Activated CD4-positive, alpha-beta memory T cell treated with anti-CD3 and anti-CD28 coated beads for 36 hours (primary cell): ENCODE measurements around the gene UBE2F. TPM values are rescaled to one million over a fixed set of nuclear protein-coding genes. Genes with fewer than 3 reads are reported as not detected.
A peak's percentile ranks its signal among the peaks of the same experiment; 100 is the strongest.
"Not testable (repeated sequence)": the region's sequence is repeated elsewhere in the genome, so short reads cannot be mapped to it uniquely, and the experiment has no call there.

ENCODE experiments used
- CTCF ChIA-PET: fragments of 350-600 bp; sonication (Branson Sonifier 250); formaldehyde crosslinking; loops from one replicate; lab custom pipeline; 2021; ENCODE audit warnings: antibody characterized with exemption, inconsistent platforms; lab: Charles Lee
- POLR2A ChIA-PET: fragments of 350-600 bp; sonication (Branson Sonifier 250); formaldehyde crosslinking; loops from one replicate; lab custom pipeline; 2021; ENCODE audit warnings: antibody characterized with exemption; lab: Charles Lee
- DNase-seq: peaks from one replicate; pipeline ENCODE4 v3.0.0-alpha.2; 2020
- H3K27ac Mint-ChIP-seq: one replicate; pipeline ENCODE4 v1.8.0; 2021; ENCODE audit warnings: mixed read lengths
- H3K27me3 Mint-ChIP-seq: one replicate; pipeline ENCODE4 v1.8.0; 2021; ENCODE audit warnings: mixed read lengths
- H3K36me3 Mint-ChIP-seq: one replicate; pipeline ENCODE4 v1.8.0; 2021; ENCODE audit warnings: mixed read lengths
- H3K4me1 Mint-ChIP-seq: one replicate; pipeline ENCODE4 v1.8.0; 2021; ENCODE audit warnings: low read depth, mixed read lengths
- H3K4me3 Mint-ChIP-seq: one replicate; pipeline ENCODE4 v1.8.0; 2021; ENCODE audit warnings: mild to moderate bottlenecking, mixed read lengths
- H3K9me3 Mint-ChIP-seq: one replicate; pipeline ENCODE4 v1.8.0; 2021; ENCODE audit warnings: mixed read lengths
- intact Hi-C: fragments of 100-400 bp; cut with micrococcal nuclease; formaldehyde crosslinking; loops from one replicate; pipeline ENCODE4 v1.15.1; 2023
- total RNA-seq, 2 experiments: library from RNA; stranded (reverse); gene quantifications; one replicate each; pipeline ENCODE4 v1.2.3, GENCODE V29; 2021

The UBE2F gene
- total RNA-seq, 2 experiments from 2014 or later: 50.7 to 52.9 TPM

GRCh38 chr2:237951354-237951753 lies 15.5 kb upstream of the UBE2F start:
- H3K36me3 Mint-ChIP-seq, H3K4me3 Mint-ChIP-seq, H3K9me3 Mint-ChIP-seq, POLR2A ChIA-PET, H3K4me1 Mint-ChIP-seq, H3K27me3 Mint-ChIP-seq, DNase-seq, H3K27ac Mint-ChIP-seq, intact Hi-C loops: not testable (repeated sequence)
- CTCF ChIA-PET: interaction anchor here (0.6 kb wide), 1 partner anchor 46 kb away, joined by 3 read pairs; no protein-coding TSS in a partner anchor

GRCh38 chr2:237951878-237952277 lies 14.9 kb upstream of the UBE2F start:
- DNase-seq: no peak
- Mint-ChIP-seq H3K4me1 (no peaks in the 10 kb centered on the region), H3K27ac (no peak overlapping the region), H3K27me3 (peaks cover 8% of the 10 kb centered on the region), H3K36me3 (no peaks in the 10 kb centered on the region), H3K9me3 (peaks cover 4% of the 10 kb centered on the region), H3K4me3 (no peak overlapping the region)
- intact Hi-C loops: no loop called here
- CTCF ChIA-PET: interaction anchor here (0.6 to 0.8 kb wide), 2 partner anchors 29 to 45 kb away, joined by 3 read pairs; no protein-coding TSS in a partner anchor
- POLR2A ChIA-PET: no interaction called here

- H3K27ac Mint-ChIP-seq: no peak overlapping the region
- H3K36me3 Mint-ChIP-seq: no peaks in the 10 kb centered on the region
- ChIA-PET CTCF (interaction anchor here (0.6 kb wide), 1 partner anchor 349 kb away, joined by 5 read pairs; no protein-coding TSS in a partner anchor), POLR2A (no interaction called here)
- intact Hi-C loops: no loop called here
- no peaks in the 10 kb centered on the region for H3K4me1 Mint-ChIP-seq
- DNase-seq: no peak
- no peaks in the 10 kb centered on the region for H3K9me3 Mint-ChIP-seq
- H3K27me3 Mint-ChIP-seq: peaks cover 8% of the 10 kb centered on the region
- no peak overlapping the region for H3K4me3 Mint-ChIP-seq
Observed at GRCh38 chr2:237952851-237953250, 14.0 kb upstream of the UBE2F start.

- Mint-ChIP-seq H3K4me3 (no peak overlapping the region), H3K4me1 (no peaks in the 10 kb centered on the region), H3K27ac (no peak overlapping the region), H3K9me3 (no peaks in the 10 kb centered on the region), H3K27me3 (peaks cover 8% of the 10 kb centered on the region), H3K36me3 (no peaks in the 10 kb centered on the region)
- no peak for DNase-seq
- CTCF ChIA-PET: interaction anchor here (0.6 to 1.8 kb wide), 2 partner anchors 98 to 102 kb away, joined by 3 to 4 read pairs; no protein-coding TSS in a partner anchor
- intact Hi-C loops: no loop called here
- POLR2A ChIA-PET: no interaction called here
Observed at GRCh38 chr2:237955640-237956401, 11.0 kb upstream of the UBE2F start.

GRCh38 chr2:237956402-237956736 lies 10.4 kb upstream of the UBE2F start:
- H3K27me3 Mint-ChIP-seq: peaks cover 8% of the 10 kb centered on the region
- ChIA-PET CTCF (interaction anchor here (1.8 kb wide), 1 partner anchor 98 kb away, joined by 4 read pairs; no protein-coding TSS in a partner anchor), POLR2A (no interaction called here)
- H3K4me1 Mint-ChIP-seq: no peaks in the 10 kb centered on the region
- H3K4me3 Mint-ChIP-seq: no peak overlapping the region
- intact Hi-C loops: no loop called here
- no peak overlapping the region for H3K27ac Mint-ChIP-seq
- H3K36me3 Mint-ChIP-seq: no peaks in the 10 kb centered on the region
- DNase-seq: no peak
- H3K9me3 Mint-ChIP-seq: no peaks in the 10 kb centered on the region

GRCh38 chr2:237961637-237962036 lies 5.2 kb upstream of the UBE2F start:
- CTCF ChIA-PET: no interaction called here
- intact Hi-C loops: loop anchor here (10.0 kb wide), 1 partner anchor 273 kb away; no protein-coding TSS in a partner anchor
- Mint-ChIP-seq H3K4me1 (peaks cover 2% of the 10 kb centered on the region), H3K4me3 (no peak overlapping the region), H3K9me3 (peaks cover 20% of the 10 kb centered on the region), H3K27ac (no peak overlapping the region), H3K36me3 (peaks cover 2% of the 10 kb centered on the region), H3K27me3 (peaks cover 2% of the 10 kb centered on the region)
- POLR2A ChIA-PET: no interaction called here
- no peak for DNase-seq

- no peaks in the 10 kb centered on the region for H3K27me3 Mint-ChIP-seq
- no peak for DNase-seq
- H3K36me3 Mint-ChIP-seq: peaks cover 2% of the 10 kb centered on the region
- POLR2A ChIA-PET: no interaction called here
- H3K4me1 Mint-ChIP-seq: peaks cover 3% of the 10 kb centered on the region
- H3K27ac Mint-ChIP-seq: no peak overlapping the region
- no peak overlapping the region for H3K4me3 Mint-ChIP-seq
- intact Hi-C loops: loop anchor here (10.0 kb wide), 1 partner anchor 272 kb away; no protein-coding TSS in a partner anchor
- H3K9me3 Mint-ChIP-seq: peaks cover 20% of the 10 kb centered on the region
- CTCF ChIA-PET: no interaction called here
Observed at GRCh38 chr2:237962432-237963084, 4.3 kb upstream of the UBE2F start.

- H3K27ac Mint-ChIP-seq, DNase-seq, H3K27me3 Mint-ChIP-seq, CTCF ChIA-PET, H3K4me3 Mint-ChIP-seq, POLR2A ChIA-PET, H3K36me3 Mint-ChIP-seq: not testable (repeated sequence)
- intact Hi-C loops: loop anchor here (10.0 kb wide), 1 partner anchor 271 kb away; no protein-coding TSS in a partner anchor
- Mint-ChIP-seq H3K4me1 (peaks cover 13% of the 10 kb centered on the region), H3K9me3 (peaks cover 20% of the 10 kb centered on the region)
Observed at GRCh38 chr2:237963490-237963991, 3.3 kb upstream of the UBE2F start.

- POLR2A ChIA-PET: no interaction called here
- DNase-seq: no peak
- H3K4me3 Mint-ChIP-seq: no peak overlapping the region
Observed at GRCh38 chr2:237964194-237964577, 2.6 kb upstream of the UBE2F start.

GRCh38 chr2:237964578-237965404 lies 2.0 kb upstream of the UBE2F start:
- Mint-ChIP-seq H3K27ac (no peak overlapping the region), H3K4me3 (no peak overlapping the region), H3K9me3 (peaks cover 20% of the 10 kb centered on the region), H3K36me3 (peaks cover 2% of the 10 kb centered on the region), H3K27me3 (no peaks in the 10 kb centered on the region), H3K4me1 (peaks cover 26% of the 10 kb centered on the region)
- POLR2A ChIA-PET: no interaction called here
- DNase-seq: no peak
- CTCF ChIA-PET: no interaction called here
- intact Hi-C loops: loop anchor here (5.0 to 10.0 kb wide), 5 partner anchors 42 to 463 kb away; partner anchors contain the start of genes ASB1 and RAMP1

More at GRCh38 chr2:237964194-237964577, 2.6 kb upstream of the UBE2F start:
- Mint-ChIP-seq H3K36me3 (peaks cover 2% of the 10 kb centered on the region), H3K27me3 (no peaks in the 10 kb centered on the region), H3K9me3 (peaks cover 20% of the 10 kb centered on the region), H3K27ac (no peak overlapping the region), H3K4me1 (peaks cover 20% of the 10 kb centered on the region)
- CTCF ChIA-PET: no interaction called here
- intact Hi-C loops: loop anchor here (10.0 kb wide), 1 partner anchor 271 kb away; no protein-coding TSS in a partner anchor

- H3K9me3 Mint-ChIP-seq: peaks cover 20% of the 10 kb centered on the region
- CTCF ChIA-PET, DNase-seq, H3K36me3 Mint-ChIP-seq, H3K27ac Mint-ChIP-seq, H3K27me3 Mint-ChIP-seq: not testable (repeated sequence)
- H3K4me1 Mint-ChIP-seq: peaks cover 34% of the 10 kb centered on the region
- peak overlapping the region; percentile 70 for H3K4me3 Mint-ChIP-seq
- POLR2A ChIA-PET: interaction anchor here (0.6 kb wide), 1 partner anchor 177 kb away, joined by 3 read pairs; no protein-coding TSS in a partner anchor
- intact Hi-C loops: loop anchor here (1.0 to 10.0 kb wide), 7 partner anchors 32 to 461 kb away; partner anchors contain the start of genes ASB1 and RAMP1
Observed at GRCh38 chr2:237965844-237966243, 970 bp upstream of the UBE2F start.
